IgD-negative memory B cell (primary cell): ENCODE data around the gene N4BP2. TPM values are rescaled to one million over a fixed set of nuclear protein-coding genes. Genes with fewer than 3 reads are reported as not detected.

Experiments
- polyA plus RNA-seq: library from polyadenylated mRNA; unstranded; fragments of 300-500 nt; fragmentation: Illumina TruSeq; gene quantifications from one replicate; pipeline ENCODE4 v1.2.3, GENCODE V29; 2021

The N4BP2 gene
- polyA plus RNA-seq, 1 donor from 2014 or later, result 6.1 TPM

Other genes with a start within 250 kb of the N4BP2 start
- 35.3 TPM for gene PDS5A, start 78.9 kb upstream of the N4BP2 start, polyA plus RNA-seq
- 255 TPM for gene RHOH, start 140.2 kb downstream of the N4BP2 start, polyA plus RNA-seq